HG03060 (cell line): ENCODE results near the gene KYNU.
"Not testable (repeated sequence)": the region's sequence is repeated elsewhere in the genome, so short reads cannot be mapped to it uniquely, and the experiment has no call there.

ENCODE experiments used
- ATAC-seq: cut with Tn5 transposase; IDR thresholded peaks from one replicate; pipeline ENCODE4 v1.9.1; 2021; ENCODE audit warnings: low read depth, moderate number of reproducible peaks; ENCODE audit not compliant: unreplicated experiment

KYNU gene

DNA sequence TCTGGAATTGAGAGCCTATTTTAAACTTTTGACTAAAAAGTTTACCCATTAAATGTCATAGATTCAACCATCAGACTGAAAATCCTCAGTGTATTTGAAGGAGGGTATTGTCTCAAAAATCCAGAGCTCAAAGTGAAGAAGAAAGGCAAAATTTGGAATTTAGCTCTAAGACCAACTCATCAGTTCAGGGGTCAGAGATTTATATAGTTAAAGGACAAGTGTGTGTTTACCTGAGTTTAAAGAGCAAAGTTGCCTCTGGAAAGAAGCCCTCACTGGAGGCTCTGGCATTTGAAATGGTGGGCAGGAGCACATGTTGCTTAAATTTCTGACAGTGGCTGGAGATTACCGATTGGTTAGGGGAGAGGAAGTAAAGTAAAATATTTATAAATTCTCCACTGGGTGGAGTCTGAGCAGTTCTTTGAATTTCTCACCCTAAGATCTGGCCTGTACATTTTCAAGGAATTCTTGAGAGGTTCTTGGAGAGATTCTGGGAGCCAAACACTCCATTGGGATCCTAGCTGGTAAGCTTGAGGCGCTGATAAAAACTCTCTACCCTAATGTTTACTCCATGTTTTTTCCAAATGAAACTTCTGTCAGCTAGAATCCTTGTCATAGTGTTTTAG lies at the start of gene KYNU:
Gene KYNU (plus strand): TSS at position 449 of the 623 bp plus-strand sequence. CDS start 7,704 bp downstream, outside the sequence.
- peak; percentile 57 for ATAC-seq

DNA sequence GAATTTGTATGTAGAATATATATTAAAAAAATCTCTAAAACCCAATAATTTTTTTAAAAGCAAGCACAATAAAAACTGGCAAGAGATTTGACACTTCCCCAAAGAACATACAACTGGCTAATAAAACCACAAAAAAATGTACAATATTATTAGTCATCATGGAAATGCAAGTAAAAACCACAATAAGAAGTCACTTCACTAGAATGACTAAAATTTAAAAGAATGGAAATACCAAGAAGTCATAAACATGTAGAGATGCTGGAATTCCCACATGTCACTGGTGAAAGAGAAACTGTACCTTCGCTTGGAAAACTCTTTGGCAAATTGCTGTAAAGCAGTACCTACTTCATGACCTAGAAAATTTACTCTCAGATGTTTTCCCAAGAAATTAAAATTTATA lies 43.4 kb upstream of the KYNU start:
- ATAC-seq, result no peak

DNA sequence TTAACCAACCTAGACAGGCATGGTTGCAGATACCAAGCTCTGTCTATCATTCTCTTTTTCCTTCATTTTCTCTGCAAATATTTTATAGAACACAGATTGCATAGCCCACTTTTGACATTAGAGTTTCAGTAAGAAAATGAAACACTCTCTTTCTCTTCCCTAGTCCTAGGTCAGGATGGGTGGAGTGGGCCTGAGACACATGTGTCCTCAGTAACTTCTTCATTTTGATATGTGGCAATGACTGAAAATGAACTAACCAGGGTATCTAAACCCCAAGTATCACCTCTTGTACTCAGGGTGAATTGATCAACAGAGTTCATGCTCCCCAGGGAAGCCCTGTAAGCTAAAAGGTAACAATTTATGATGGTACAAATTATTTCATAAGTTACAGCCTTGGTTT lies 37.0 kb upstream of the KYNU start:
- ATAC-seq, result no peak

DNA sequence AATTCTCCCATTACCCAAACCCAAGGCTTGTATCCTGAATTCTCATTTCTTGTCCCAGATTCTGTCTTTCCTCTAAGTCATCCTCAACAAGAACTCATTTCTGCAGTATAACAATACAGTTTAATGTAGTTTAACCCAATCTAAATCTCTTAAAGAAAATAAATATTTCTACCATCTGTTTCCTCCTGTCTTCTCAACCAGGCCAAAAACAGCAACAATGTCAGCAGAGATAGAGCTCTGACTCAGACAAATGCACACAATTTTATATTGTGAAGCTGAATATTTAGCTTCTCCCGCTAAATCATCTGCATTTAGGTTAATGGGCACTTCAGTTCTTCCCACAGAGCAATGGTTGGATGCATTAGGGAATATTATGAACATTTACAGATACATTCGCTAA lies 35.7 kb upstream of the KYNU start:
- ATAC-seq, result no peak

DNA sequence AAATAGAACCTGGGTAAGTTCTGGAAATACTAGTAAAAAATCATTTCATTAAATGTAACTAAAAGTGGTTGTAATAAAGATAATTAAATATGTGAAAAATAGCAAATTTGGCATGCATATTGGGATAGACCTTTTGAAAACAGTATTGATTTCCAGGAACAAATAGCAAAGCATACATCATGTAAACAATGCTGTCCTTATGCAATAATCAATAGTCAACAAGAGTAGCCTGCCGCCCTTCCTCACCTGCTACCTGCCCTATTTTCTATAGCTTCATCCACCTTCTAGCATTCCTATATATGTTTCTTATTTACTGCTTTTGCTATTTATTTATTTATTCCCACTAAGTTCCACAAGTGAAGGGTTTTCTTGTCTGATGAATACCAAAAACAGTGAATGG lies 35.1 kb upstream of the KYNU start:
- no peak for ATAC-seq

DNA sequence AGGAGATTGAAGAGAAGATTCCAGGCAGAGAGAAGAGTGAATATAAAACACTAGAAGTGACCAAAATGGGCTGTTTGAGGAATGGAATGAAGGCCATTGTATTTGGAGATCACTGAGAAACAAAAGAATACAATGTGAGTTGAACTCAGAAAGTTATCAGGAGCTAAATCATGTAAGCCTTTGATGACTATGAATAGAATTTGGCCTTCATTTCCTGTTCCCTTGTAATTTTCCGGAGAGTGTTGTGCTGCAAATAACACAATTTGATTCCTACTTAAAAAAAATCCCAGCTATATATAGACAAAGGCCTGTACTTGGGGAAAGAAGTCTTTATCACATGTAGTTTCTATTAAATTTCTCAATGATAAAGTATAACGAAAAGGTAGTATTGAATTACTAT lies 33.7 kb upstream of the KYNU start:
- no peak for ATAC-seq

DNA sequence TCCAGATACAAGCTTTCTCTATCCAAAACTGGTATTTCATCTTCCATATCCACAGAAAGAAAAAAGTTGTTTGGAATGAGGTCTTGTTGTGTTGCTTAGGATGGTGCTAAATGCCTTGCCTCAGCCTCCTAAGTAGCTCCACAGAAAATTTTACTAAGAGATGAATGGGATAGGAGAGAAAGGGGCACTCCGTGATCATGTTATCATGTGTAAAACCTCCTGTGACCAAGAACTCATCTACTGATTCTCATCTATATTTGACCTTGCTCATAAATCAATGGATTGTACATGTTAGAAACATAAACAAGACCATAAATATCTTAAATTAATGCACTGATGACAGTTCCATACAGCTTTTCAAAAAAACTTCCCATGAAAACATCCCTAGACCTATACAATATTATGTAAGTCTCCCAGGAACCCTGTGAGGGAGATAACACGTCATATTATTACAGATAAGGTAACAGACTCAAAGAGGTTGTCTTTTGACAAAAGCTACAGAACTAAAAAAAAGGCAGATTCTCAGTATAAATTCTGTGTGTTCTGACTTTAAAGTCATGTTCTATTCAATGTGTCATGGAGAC lies 29.3 kb upstream of the KYNU start:
- no peak for ATAC-seq

DNA sequence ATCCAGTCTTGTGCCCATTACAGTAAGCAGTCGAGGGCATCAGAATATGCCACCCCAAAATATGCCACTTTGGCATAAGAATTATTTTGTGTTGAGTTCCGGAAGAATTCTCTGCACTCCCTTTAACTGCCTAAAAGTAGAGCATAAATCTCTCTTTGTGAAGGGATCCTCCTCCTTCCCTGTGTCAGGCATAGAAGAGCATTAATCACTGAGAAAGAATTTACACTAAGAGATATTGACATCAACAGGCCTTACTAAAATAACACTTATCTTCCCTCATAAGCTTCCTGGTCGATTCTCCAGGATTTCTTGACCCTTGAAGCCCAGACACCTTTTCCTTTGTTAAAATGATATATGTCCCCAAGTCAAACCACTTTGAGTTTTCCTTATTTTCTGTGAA lies 27.6 kb upstream of the KYNU start:
- no peak for ATAC-seq

DNA sequence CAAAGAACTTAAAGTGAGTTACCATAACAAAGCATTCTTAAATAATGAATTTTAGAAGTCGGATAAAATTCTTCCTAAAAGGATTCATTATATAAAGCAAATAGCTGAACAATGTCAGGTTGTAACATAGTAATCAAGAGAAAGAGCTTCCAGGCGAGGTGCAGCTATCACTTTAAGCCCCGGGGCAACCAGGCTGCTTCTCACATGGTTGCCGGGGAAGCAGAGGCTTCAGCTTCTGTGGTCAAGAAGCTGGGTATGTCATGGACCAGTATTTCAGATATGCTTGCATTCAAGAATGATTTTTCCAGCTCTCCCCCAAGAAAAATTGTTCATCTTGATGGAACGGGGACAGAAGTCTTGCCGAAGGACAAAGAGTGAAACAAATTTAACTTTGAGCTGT lies 23.6 kb upstream of the KYNU start:
- no peak for ATAC-seq

DNA sequence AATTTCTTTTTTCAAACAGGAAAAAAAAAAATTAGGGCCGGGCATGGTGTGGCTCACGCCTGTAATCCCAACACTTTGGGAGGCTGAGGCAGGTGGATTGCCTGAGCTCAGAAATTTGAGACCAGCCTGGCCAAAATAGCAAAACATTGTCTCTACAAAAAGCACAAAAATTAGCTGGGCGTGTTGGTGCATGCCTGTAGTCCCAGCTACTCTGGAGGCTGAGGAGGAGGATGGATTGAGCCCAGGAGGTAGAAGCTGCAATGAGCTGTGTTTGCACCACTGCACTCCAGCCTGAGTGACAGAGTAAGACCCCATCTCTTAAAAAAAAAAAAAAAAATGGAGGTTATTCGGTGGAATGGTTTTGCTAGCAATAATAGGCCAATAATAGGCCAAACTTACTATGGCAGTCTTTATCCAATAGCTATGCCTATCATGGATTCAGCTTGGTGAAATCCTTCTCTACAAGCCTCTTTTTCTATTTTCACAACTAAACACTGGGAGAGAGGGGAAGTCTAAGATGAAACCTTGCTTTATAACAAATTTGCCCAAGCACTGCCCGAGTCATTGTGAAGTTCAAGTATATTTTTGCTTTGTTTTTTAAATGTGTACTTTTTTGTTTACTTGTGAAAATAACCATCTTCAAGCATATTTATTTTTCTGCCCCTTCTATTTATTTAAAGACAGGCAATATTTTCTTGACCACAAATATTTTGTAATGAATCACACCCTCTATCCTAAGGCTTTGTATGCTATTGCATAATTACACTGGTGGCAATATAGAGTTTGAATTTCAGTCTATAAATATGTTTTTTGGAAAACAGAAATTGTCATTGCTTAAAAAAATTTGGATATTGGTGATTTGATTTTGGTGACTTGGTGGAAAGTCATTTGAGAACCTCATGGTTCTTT lies 20.0 kb upstream of the KYNU start:
- ATAC-seq, result no peak

DNA sequence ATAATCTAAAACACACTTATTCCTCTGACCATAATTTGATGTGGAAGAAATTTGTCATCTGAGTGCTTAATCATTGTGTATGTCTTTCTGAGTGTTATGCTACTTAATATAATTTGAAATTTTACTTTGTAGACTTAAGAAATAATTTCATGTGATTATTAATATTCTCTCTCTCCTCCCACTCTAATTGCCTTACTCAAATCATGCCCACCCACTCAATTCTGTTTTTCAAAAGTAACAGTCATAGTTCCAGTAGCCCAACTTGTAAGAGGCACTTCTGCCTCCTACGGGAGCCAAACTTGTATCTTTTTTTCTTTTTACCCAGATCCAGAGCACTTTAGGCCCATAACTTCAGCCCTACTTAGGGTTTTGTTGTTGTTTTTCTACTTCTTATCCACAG lies 18.5 kb upstream of the KYNU start:
- no peak for ATAC-seq

DNA sequence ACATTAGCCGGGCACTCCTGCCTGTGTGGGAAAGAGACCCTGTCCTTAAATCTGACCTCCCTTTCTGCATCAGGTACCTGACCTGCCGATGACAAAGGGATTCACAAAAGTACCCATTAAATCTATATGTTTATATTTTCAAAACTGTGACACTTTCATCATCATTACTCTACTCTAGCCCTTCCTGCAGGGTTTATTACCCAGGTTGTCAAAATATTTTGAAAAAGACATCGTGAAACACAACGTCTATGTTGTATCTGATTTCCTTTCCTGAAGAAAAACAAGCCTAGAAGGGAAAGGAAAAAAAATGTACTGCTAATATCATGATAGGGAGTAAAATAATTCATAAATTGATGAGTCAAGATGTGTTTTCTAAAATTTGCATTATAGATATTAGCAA lies 15.2 kb upstream of the KYNU start:
- ATAC-seq, result no peak

DNA sequence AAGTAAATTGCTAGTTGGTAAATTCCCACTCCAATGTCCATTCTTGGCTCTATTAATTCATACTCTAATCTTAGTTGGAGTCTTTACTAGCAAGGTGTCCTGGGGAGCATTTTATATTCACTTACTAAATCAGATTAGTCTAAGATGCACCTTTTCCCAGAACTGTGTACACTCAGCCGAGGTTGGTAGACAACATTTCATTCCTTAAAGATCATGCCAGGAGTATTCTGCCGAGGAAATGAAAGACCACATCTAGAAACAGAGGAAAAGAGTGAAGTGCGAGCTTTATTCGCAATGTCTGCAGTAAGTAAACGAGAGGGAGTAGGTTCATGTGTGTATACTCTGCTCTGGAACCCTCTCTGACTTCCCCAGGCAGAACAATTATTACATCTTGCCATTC lies 14.6 kb upstream of the KYNU start:
- no peak for ATAC-seq

DNA sequence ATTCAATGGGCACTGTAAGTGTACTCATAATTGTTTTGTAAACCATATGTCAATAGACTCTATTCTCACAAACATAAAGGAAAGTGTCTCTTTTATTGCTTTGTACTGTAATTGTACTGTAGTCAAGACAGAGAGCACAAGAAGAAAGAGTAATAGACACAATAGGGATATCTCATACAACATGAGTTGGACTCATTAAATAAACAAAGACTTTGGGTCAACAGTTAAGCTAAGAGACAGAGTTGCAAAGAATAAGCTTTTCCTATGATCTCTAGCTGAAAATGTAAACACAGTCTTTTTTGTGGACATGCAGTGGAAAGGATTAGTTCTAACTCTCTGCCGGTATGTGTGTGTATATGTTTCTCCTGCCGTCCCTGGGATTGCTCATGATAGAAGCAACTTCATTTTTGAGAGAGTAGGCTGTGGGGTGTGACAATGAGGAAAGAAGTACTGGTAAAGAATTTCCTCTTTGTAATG lies 13.9 kb upstream of the KYNU start:
- ATAC-seq, result no peak

DNA sequence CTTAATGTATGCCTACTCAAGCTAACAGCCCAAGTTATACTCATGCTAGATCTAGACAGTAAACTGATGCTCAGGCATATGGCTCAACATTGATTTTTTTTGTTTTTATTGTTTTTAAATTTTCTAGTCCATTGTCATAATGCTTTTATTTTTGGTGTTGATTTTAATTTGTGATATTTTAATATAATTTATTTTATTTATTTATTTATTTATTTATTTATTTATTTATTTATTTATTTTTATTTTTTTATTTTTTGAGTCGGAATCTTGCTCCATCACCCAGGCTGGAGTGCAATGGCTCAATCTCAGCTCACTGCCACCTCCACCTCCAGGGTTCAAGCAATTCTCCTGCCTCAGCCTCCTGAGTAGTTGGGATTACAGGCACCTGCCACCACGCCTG lies 12.9 kb upstream of the KYNU start:
- not testable (repeated sequence) for ATAC-seq

DNA sequence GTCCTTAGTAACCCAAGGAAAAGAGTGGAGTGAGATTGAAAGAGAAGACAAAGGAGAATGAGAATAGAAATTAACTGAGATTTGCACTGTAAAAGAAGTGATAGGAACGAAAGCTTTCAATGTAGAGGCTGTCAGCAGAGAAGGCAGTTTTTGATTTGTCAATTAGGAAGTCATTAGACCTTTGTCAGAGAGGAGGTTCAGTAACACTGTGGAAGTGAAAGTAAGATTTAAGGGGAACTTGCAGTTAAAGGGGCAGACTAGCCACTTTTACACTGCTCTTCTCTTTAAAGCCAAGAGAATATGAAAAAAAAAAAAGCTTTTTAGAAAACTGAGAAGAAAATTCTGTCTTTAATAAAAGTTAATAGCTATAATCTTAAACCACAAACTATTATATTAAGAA lies 11.5 kb upstream of the KYNU start:
- ATAC-seq, result peak; percentile 86

DNA sequence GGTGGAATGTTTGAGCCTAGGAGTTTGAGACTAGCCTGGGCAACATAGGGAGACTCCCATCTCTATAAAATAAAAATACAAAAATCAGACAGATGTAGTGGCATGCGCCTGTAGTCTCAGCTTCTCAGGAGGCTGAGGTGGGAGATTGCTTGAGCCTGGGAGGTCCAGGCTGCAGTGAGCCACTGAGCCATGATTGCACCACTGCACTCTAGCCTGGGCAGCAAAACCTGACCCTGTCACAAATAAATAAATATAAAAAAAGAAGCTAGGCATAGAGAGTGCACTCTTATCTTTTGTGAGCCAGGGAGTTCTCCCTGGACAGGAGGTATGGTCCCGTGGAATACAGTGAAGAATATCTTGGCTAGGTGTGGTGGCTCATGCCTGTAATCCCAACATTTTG lies 11.0 kb upstream of the KYNU start:
- ATAC-seq, result no peak

DNA sequence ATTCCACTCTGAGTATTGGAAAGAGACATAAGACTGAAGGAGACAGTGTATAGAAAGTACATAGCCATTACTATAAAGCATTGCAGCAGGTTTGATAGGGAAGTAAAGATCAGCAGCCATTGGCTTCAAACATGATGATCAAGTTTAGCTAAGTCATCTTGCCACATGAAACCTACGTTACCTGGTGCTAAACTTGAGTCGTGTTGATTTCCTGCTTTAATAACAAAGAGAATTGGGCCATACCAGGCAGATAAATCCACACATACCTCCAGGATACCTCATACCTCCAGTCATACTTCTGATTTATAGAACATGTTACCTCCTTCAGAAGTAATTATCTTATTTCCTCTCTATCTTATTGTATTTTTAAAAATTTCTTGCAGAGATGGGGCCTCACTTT lies 10.3 kb upstream of the KYNU start:
- ATAC-seq, result no peak

DNA sequence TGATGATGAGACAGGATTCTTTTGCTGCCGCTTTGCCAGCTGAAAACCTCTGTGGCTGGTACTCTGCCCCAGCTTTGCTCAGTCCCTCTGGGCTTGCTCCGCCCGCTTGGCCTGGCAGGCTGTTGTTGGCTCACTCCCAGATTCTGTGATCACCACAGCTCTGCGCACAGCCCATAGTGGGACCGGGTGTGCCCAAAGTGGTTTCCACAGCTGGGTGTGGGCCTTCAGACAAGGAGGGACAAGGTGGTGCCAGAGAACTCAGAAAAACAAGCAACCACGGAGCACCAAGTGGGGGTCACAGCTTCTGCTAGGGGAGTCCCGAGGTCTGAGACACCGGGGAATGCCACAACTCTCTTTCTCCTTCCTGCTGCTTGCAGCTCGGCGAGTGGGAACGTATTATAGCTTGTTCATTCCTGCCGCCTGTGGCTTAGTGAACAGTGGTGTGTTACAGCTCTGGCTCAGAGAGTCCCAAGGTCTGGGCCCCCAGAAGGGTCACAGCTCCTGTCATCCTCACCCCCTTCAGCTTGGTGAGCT lies 9.2 kb upstream of the KYNU start:
- ATAC-seq, result peak; percentile 34

DNA sequence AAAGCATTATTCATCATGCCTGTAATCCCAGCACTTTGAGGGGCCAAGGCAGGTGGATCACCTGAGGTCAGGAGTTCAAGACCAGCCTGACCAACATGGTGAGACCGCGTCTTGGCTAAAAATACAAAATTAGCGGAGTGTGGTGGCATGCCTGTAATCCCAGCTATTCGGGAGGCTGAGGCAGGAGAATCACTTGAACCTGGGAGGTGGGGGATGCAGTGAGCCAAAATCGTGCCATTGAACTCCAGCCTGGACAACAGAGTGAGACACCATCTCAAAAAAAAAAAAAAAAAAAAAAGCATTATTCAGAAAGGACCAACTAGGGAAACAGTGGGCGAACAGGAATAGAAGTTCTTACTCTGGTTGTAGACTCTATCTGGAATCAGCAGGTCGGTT lies 8.4 kb upstream of the KYNU start:
- not testable (repeated sequence) for ATAC-seq

DNA sequence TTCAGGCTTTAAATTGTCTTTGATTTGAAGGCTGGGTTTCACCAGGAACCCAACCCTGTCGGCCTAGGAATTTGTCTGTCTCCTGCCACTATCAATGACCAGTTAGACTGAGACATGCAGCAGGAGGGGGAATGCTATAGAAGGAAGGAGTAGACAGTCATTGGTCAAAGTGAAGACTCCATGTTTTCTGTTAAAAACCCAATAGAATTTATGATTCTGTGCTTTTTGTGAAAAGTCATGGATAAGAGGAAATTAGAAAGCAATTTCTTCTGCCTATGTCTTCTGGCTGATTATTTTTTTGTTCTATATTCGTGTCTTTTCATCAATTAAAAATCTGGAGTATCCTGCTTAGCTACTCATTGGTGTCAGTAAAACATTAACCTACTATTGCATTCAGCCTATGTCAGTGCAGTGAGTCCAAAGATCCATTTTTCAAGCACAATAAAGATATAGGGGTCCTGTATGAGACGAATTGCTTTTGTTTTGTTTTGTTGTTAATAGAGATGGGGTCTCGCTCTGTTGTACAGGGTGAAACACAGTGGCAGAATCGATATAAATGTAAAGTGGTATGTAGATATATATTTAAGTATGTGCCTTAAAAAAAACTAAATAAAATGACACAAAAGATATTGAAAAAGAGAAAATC lies 7.9 kb upstream of the KYNU start:
- no peak for ATAC-seq
